ENCODE results near the gene RAB13. TPM values are rescaled to one million over a fixed set of nuclear protein-coding genes. Genes with fewer than 3 reads are reported as not detected.

RAB13 gene
- total RNA-seq, 1 experiment from 2014 or later = 122 TPM

- Histone ChIP-seq H4K8ac (replicated peaks; ENCODE audit: insufficient read length, low read depth, low read length) (no peak overlapping the region), H3K27ac (ENCODE audit: insufficient read length, low read depth, low read length) (no peak overlapping the region), H3K23ac (ENCODE audit: insufficient read length, low read depth, low read length) (no peak overlapping the region), H3K14ac (ENCODE audit: insufficient read depth, low read length) (no peak overlapping the region), H3K27me3 (ENCODE audit: insufficient read depth, low read length) (no peaks in the 10 kb centered on the region), H2AFZ (ENCODE audit: low read length) (no peak overlapping the region), H3K4me1 (ENCODE audit: insufficient read depth, low read length) (no peaks in the 10 kb centered on the region), H2BK20ac (ENCODE audit: low read depth, low read length, poor library complexity, severe bottlenecking) (no peak overlapping the region), H3T11ph (ENCODE audit: low read length) (no peak overlapping the region), H3K9me3 (ENCODE audit: control insufficient read depth, low read depth, low read length) (no peaks in the 10 kb centered on the region), H3K4ac (ENCODE audit: low read depth, low read length) (no peak overlapping the region), H2BK120ac (ENCODE audit: low read depth, low read length, poor library complexity, severe bottlenecking) (no peak overlapping the region), H3K18ac (ENCODE audit: insufficient read length, low read depth, low read length) (no peak overlapping the region), H3K79me1 (ENCODE audit: insufficient read depth, low read depth, low read length, poor library complexity, severe bottlenecking) (no peaks in the 10 kb centered on the region), H2AK5ac (ENCODE audit: insufficient read length, low read length) (no peak overlapping the region), H3K4me2 (ENCODE audit: insufficient read depth, insufficient read length, low read length) (no peak overlapping the region), H4K5ac (ENCODE audit: insufficient read length, low read depth, low read length) (no peak overlapping the region), H2BK5ac (ENCODE audit: insufficient read length, low read length) (no peak overlapping the region), H3K9ac (ENCODE audit: extremely low read depth, insufficient read length, low read length) (no peak overlapping the region), H3K56ac (ENCODE audit: insufficient read length, low read depth, low read length) (no peak overlapping the region), H4K20me1 (ENCODE audit: control insufficient read depth, insufficient read depth, insufficient read length) (peaks cover 3% of the 10 kb centered on the region), H3K23me2 (ENCODE audit: insufficient read length, low read depth, low read length, poor library complexity, severe bottlenecking) (no peaks in the 10 kb centered on the region), H4K91ac (ENCODE audit: insufficient read length, low read depth, low read length) (no peak overlapping the region), H2BK15ac (ENCODE audit: low read depth, low read length) (no peak overlapping the region), H3K79me2 (ENCODE audit: insufficient read depth, low read length) (no peaks in the 10 kb centered on the region), H2BK12ac (ENCODE audit: insufficient read length, low read depth, low read length) (no peak overlapping the region)
- no CpG with 5 or more reads among the region's 14 CpGs for WGBS (ENCODE audit: extremely low coverage, insufficient read length, low lambda C conversion rate)
- Mint-ChIP-seq H3K4me3 (no peak overlapping the region), H3K27ac (no peak overlapping the region), H3K9me3 (no peaks in the 10 kb centered on the region), H3K36me3 (ENCODE audit: insufficient read depth in 1 of 3, low read depth in 3 of 3) (peaks cover 44 to 72% (median 65%) of the 10 kb centered on the region in 3 experiments), H3K4me1 (no peaks in the 10 kb centered on the region), H3K27me3 (ENCODE audit: low read depth) (no peaks in the 10 kb centered on the region)
- TF ChIP-seq, protein P1, sequence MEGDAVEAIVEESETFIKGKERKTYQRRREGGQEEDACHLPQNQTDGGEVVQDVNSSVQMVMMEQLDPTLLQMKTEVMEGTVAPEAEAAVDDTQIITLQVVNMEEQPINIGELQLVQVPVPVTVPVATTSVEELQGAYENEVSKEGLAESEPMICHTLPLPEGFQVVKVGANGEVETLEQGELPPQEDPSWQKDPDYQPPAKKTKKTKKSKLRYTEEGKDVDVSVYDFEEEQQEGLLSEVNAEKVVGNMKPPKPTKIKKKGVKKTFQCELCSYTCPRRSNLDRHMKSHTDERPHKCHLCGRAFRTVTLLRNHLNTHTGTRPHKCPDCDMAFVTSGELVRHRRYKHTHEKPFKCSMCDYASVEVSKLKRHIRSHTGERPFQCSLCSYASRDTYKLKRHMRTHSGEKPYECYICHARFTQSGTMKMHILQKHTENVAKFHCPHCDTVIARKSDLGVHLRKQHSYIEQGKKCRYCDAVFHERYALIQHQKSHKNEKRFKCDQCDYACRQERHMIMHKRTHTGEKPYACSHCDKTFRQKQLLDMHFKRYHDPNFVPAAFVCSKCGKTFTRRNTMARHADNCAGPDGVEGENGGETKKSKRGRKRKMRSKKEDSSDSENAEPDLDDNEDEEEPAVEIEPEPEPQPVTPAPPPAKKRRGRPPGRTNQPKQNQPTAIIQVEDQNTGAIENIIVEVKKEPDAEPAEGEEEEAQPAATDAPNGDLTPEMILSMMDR (conservative IDR thresholded peaks at IDR 0.05) = no peak
- DNase-seq = no peak
Measured at GRCh38 chr1:153933430-153933829, 52.7 kb downstream of the RAB13 start.

All from H9 (cell line).